Right atrium auricular region (tissue), 2 donors: ENCODE measurements around the gene EIPR1. TPM values are rescaled to one million over a fixed set of nuclear protein-coding genes. Genes with fewer than 3 reads are reported as not detected.

Experiments used
- DNase-seq: peaks from one replicate; pipeline ENCODE4 v3.0.0-alpha.2; 2019; ENCODE audit warnings: low spot score
- H3K27ac ChIP-seq, 2 donors: fragments of 200-600 bp; sonication (generic); 1 replicate in 1 of 2; 2 replicates in 1 of 2; pipeline ENCODE4 v1.5.1; 2016 to 2019
- H3K27me3 ChIP-seq, 2 donors: fragments of 200-600 bp; sonication (generic); one replicate each; pipeline versions ENCODE4 v1.5.1 to v1.6.0; 2017 to 2019
- H3K36me3 ChIP-seq: fragments of 200-600 bp; sonication (generic); one replicate; pipeline ENCODE4 v1.5.1; 2016
- H3K4me1 ChIP-seq, 2 donors: fragments of 200-600 bp; sonication (generic); one replicate each; pipeline versions ENCODE4 v1.5.1 to v1.6.0; 2017 to 2019
- H3K4me3 ChIP-seq, 2 donors: fragments of 200-600 bp; sonication (generic); 1 replicate in 1 of 2; 2 replicates in 1 of 2; pipeline ENCODE4 v1.5.1; 2017 to 2019; ENCODE audit warnings: mild to moderate bottlenecking in 1 of 2, moderate library complexity in 1 of 2
- H3K9me3 ChIP-seq, 2 donors: fragments of 200-600 bp; sonication (generic); one replicate each; pipeline ENCODE4 v1.5.1; 2019
- total RNA-seq, 2 donors: library from RNA; depleted of rRNA; stranded (reverse); fragments of >200 nt; gene quantifications; one replicate each; pipeline ENCODE4 v1.1.0, GENCODE V29; 2016
- TF ChIP-seq, protein P1 (sequence below), 2 donors: fragments of 200-600 bp; sonication (generic); IDR thresholded peaks; one replicate each; pipeline ENCODE4 v1.5.1; 2019; ENCODE audit warnings: antibody characterized with exemption in 2 of 2

The EIPR1 gene
- total RNA-seq, 2 donors from 2014 or later = 13.2 to 13.6 TPM

DNA sequence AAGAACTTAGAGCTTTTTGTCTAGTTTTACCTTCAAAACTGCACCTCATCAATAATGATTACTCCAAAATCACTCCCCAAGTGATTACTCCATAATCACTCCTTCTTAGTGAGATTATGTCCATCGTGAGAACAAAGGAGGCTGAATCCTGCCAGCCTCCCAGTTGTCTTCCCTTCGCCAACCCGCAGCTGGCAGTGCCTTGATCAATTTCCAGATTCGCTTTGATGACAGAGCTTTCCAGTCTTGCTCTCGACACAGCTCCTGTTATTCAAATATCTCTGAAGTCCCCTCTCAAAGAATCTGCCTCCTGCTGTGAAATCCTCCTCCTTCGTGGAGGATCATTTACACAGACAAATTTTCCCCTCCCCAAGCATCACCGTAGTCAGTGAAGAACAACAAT is 237.7 kb downstream of the EIPR1 start:
- no peak for DNase-seq
- TF ChIP-seq, protein P1, sequence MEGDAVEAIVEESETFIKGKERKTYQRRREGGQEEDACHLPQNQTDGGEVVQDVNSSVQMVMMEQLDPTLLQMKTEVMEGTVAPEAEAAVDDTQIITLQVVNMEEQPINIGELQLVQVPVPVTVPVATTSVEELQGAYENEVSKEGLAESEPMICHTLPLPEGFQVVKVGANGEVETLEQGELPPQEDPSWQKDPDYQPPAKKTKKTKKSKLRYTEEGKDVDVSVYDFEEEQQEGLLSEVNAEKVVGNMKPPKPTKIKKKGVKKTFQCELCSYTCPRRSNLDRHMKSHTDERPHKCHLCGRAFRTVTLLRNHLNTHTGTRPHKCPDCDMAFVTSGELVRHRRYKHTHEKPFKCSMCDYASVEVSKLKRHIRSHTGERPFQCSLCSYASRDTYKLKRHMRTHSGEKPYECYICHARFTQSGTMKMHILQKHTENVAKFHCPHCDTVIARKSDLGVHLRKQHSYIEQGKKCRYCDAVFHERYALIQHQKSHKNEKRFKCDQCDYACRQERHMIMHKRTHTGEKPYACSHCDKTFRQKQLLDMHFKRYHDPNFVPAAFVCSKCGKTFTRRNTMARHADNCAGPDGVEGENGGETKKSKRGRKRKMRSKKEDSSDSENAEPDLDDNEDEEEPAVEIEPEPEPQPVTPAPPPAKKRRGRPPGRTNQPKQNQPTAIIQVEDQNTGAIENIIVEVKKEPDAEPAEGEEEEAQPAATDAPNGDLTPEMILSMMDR (IDR thresholded peaks at IDR 0.05) = no peak
- no peak overlapping the region for H3K4me3 ChIP-seq
- no peaks in the 10 kb centered on the region for H3K36me3 ChIP-seq
- H3K4me1 ChIP-seq = no peaks in the 10 kb centered on the region
- H3K27ac ChIP-seq = no peak overlapping the region
- H3K9me3 ChIP-seq = no peaks in the 10 kb centered on the region
- no peaks in the 10 kb centered on the region for H3K27me3 ChIP-seq

Other genes with a start within 250 kb of the EIPR1 start
- gene TRAPPC12, start 1.9 kb upstream of the EIPR1 start, total RNA-seq = 10 to 100 TPM; 69.5 to 73.2 TPM
- gene ADI1, start 141.7 kb upstream of the EIPR1 start, total RNA-seq = 100 to 1,000 TPM; 130 to 184 TPM
- gene RNASEH1, start 180.5 kb upstream of the EIPR1 start, total RNA-seq = 10 to 100 TPM; 16.9 to 18.6 TPM
- gene RPS7, start 197.4 kb upstream of the EIPR1 start, total RNA-seq = 1,000 to 10,000 TPM; 1,479 to 1,487 TPM
- gene COLEC11, start 217.3 kb upstream of the EIPR1 start, total RNA-seq = 10 to 100 TPM; 27.8 to 56.6 TPM